ENCODE data around the gene HLF.

The HLF gene

DNA sequence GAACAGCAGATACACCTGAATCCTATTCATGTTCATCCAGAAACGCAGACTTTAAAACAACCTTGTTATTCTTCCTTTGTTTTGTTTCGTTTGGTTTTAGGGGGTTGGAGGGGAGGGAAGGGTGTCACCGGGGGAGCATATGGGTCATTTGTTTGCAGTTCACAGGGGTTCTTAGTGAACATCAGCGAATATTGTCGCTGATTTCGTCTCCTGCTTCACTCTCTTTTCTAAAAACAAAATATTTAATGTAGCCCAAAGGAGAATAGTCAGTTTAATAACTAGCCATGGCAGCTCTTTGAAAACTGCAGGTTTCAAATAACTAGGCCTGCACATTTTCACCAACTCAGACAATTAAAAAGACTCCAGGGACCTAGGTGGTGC is 37.6 kb downstream of the HLF start:
- Histone ChIP-seq H3K36me3 (ENCODE audit: control insufficient read depth, insufficient read depth, low read length) (no peaks in the 10 kb centered on the region), H3K27me3 (replicated peaks; ENCODE audit: control insufficient read depth, insufficient read depth, low read length) (no peaks in the 10 kb centered on the region), H3K4me3 (replicated peaks; ENCODE audit: low read depth, low read length) (no peak overlapping the region)
- TF ChIP-seq, protein P1, sequence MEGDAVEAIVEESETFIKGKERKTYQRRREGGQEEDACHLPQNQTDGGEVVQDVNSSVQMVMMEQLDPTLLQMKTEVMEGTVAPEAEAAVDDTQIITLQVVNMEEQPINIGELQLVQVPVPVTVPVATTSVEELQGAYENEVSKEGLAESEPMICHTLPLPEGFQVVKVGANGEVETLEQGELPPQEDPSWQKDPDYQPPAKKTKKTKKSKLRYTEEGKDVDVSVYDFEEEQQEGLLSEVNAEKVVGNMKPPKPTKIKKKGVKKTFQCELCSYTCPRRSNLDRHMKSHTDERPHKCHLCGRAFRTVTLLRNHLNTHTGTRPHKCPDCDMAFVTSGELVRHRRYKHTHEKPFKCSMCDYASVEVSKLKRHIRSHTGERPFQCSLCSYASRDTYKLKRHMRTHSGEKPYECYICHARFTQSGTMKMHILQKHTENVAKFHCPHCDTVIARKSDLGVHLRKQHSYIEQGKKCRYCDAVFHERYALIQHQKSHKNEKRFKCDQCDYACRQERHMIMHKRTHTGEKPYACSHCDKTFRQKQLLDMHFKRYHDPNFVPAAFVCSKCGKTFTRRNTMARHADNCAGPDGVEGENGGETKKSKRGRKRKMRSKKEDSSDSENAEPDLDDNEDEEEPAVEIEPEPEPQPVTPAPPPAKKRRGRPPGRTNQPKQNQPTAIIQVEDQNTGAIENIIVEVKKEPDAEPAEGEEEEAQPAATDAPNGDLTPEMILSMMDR (IDR thresholded peaks at IDR 0.05; ENCODE audit: insufficient read depth, low read length, poor library complexity, severe bottlenecking) = no peak
- DNase-seq (ENCODE audit: extremely low read depth, insufficient read length) = no peak

- DNase-seq (ENCODE audit: extremely low read depth, insufficient read length) = no peak
- Histone ChIP-seq H3K36me3 (ENCODE audit: control insufficient read depth, insufficient read depth, low read length) (no peaks in the 10 kb centered on the region), H3K27me3 (replicated peaks; ENCODE audit: control insufficient read depth, insufficient read depth, low read length) (no peaks in the 10 kb centered on the region), H3K4me3 (replicated peaks; ENCODE audit: low read depth, low read length) (no peak overlapping the region)
- TF ChIP-seq, protein P1 (IDR thresholded peaks at IDR 0.05; ENCODE audit: insufficient read depth, low read length, poor library complexity, severe bottlenecking) = no peak
Observed at GRCh38 chr17:55303008-55303493, 38.3 kb downstream of the HLF start.

DNA sequence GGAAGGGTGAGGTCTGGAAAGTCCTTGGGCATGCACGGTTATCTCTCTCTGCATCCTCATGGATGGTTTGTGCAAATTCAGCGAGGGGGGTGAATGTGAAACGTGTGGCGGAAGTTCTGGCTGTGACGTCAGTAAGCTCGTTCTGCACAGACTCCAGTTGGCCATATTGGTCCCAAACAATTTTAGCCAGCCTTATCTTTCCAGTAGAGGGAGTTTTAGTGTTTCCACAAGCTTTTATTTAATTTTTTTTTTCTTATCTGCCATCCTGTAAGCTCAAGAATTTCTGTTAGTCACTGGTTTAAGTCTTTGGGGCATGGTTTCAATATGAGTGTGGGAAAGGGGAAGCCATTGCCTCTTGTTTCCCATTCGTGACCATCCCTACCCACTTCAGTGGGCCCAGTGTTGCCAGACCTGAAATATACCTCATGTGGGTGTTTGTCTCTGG is 39.0 kb downstream of the HLF start:
- H3K4me3 ChIP-seq (replicated peaks; ENCODE audit: low read depth, low read length) = no peak overlapping the region
- DNase-seq (ENCODE audit: extremely low read depth, insufficient read length) = no peak
- H3K27me3 ChIP-seq (replicated peaks; ENCODE audit: control insufficient read depth, insufficient read depth, low read length) = no peaks in the 10 kb centered on the region
- no peaks in the 10 kb centered on the region for H3K36me3 ChIP-seq (ENCODE audit: control insufficient read depth, insufficient read depth, low read length)
- TF ChIP-seq, protein P1 (IDR thresholded peaks at IDR 0.05; ENCODE audit: insufficient read depth, low read length, poor library complexity, severe bottlenecking) = no peak

- H3K36me3 ChIP-seq (ENCODE audit: control insufficient read depth, insufficient read depth, low read length) = no peaks in the 10 kb centered on the region
- TF ChIP-seq, protein P1 (IDR thresholded peaks at IDR 0.05; ENCODE audit: insufficient read depth, low read length, poor library complexity, severe bottlenecking) = no peak
- DNase-seq (ENCODE audit: extremely low read depth, insufficient read length) = no peak
- no peaks in the 10 kb centered on the region for H3K27me3 ChIP-seq (replicated peaks; ENCODE audit: control insufficient read depth, insufficient read depth, low read length)
- no peak overlapping the region for H3K4me3 ChIP-seq (replicated peaks; ENCODE audit: low read depth, low read length)
Observed at GRCh38 chr17:55304171-55304859, 39.6 kb downstream of the HLF start.

DNA sequence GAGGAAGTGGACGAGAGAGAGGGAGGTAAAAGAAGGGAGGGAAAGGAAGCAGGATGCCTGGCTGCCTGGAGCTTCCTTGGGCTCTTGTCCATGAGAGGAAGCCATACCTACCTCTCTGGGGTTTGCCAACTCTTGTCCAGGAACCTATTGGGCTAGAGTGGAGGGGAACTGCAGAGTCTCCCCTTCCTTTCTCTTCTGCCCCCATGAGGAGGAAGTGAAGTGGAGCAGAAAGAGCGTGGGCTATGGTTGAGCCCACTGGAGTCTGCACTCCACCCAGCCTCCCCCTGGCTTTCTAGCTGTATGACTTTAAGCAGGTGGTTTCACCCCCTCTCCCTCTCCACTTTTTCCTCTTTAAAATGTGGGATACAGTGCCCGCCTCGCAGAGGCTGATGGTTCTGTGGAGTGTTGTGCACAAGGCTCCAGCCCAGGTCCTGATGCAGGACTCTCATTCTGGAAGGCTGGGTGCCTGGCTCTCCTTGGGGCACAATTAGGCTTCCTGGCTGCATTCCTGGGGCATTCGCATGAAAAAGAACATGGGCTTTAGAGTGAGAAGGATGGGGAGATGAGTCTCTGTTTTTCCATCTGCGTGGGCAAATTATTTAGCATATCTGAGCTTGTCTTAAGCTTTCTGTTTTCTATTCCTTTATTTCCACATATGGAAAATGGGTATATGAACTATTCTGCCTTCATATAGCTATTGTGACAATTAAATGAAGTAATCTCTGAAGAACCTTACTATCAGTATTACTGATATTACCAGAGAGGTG is 40.7 kb downstream of the HLF start:
- Histone ChIP-seq H3K36me3 (ENCODE audit: control insufficient read depth, insufficient read depth, low read length) (no peaks in the 10 kb centered on the region), H3K27me3 (replicated peaks; ENCODE audit: control insufficient read depth, insufficient read depth, low read length) (no peaks in the 10 kb centered on the region), H3K4me3 (replicated peaks; ENCODE audit: low read depth, low read length) (no peak overlapping the region)
- TF ChIP-seq, protein P1 (IDR thresholded peaks at IDR 0.05; ENCODE audit: insufficient read depth, low read length, poor library complexity, severe bottlenecking) = no peak
- DNase-seq (ENCODE audit: extremely low read depth, insufficient read length) = no peak

All from GM06990 (cell line).